HG02588 (cell line): ENCODE results near the gene SERPINB6.
"Not testable (repeated sequence)": the region's sequence is repeated elsewhere in the genome, so short reads cannot be mapped to it uniquely, and the experiment has no call there.

Experiments
- ATAC-seq: cut with Tn5 transposase; IDR thresholded peaks from one replicate; pipeline ENCODE4 v1.9.1; 2021; ENCODE audit warnings: mild to moderate bottlenecking, moderate library complexity; ENCODE audit not compliant: unreplicated experiment

The SERPINB6 gene

DNA sequence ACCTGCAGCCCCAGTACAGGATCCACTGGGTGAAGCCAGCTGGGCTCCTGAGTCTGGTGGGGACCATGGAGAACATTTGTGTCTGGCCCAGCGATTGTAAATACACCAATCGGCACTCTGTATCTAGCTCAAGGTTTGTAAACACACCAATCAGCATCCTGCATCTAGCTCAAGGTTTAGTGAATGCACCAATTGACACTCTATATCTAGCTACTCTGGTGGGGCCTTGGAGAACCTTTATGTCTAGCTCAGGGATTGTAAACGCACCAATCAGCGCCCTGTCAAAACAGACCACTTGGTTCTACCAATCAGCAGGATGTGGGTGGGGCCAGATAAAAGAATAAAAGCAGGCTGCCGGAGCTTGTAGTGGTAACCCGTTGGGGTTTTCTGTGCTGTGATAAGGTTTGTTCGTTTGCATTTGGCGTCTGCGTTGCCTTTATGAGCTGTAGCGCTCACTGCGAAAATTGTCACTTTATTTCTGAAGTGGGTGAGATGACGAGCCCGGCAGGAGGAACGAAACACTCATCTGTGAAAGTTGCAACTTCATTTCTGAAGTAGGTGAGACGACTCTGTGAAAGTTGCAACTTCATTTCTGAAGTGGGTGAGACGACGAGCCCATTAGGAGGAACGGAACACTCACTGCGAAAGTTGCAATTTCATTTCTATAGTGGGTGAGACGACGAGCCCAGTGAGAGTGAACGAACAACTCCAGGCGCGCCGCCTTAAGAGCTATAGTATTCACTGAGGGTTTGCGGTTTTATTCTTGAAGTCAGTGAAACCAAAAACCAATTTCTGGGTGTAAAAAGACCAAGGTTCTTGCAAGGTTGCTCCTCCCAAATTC, 31.1 kb downstream of the SERPINB6 start:
- peak; percentile 83 for ATAC-seq

- ATAC-seq: no peak
Measured at GRCh38 chr6:2939315-2940009, 31.9 kb downstream of the SERPINB6 start.

- no peak for ATAC-seq
Measured at GRCh38 chr6:2938632-2939083, 32.7 kb downstream of the SERPINB6 start.

GRCh38 chr6:2938004-2938631, 33.2 kb downstream of the SERPINB6 start:
- no peak for ATAC-seq

GRCh38 chr6:2937627-2938003, 33.8 kb downstream of the SERPINB6 start:
- ATAC-seq: no peak

DNA sequence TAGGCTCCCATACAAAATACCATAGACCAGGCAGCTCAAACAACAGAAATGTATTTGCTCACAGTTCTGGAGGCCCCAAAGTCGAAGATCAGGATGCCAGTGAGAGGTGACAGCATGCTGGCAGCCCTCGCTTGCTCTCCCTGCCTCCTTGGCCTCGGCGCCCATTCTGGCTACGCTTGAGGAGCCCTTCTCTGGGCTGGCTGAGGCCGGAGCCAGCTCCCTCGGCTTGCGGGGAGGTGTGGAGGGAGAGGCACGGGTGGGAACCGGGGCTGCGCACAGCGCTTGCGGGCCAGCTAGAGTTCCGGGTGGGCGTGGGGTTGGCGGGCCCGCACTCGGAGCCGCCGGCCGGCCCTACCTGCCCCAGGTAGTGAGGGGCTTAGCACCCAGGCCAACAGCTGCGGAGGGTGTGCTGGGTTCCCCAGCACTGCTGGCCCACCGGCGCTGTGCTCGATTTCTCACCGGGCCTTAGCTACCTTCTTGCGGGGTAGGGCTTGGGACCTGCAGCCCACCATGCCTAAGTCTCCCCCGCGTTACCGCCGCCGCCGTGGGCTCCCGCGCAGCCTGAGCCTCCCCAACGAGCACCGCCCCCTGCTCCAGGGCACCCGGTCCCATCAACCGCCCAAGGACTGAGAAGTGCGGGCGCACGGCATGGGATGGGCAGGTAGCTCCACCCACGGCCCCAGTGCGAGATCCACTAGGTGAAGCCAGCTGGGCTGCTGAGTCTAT, 35.6 kb downstream of the SERPINB6 start:
- ATAC-seq: no peak

GRCh38 chr6:2934057-2934456, 37.3 kb downstream of the SERPINB6 start:
- ATAC-seq: no peak

DNA sequence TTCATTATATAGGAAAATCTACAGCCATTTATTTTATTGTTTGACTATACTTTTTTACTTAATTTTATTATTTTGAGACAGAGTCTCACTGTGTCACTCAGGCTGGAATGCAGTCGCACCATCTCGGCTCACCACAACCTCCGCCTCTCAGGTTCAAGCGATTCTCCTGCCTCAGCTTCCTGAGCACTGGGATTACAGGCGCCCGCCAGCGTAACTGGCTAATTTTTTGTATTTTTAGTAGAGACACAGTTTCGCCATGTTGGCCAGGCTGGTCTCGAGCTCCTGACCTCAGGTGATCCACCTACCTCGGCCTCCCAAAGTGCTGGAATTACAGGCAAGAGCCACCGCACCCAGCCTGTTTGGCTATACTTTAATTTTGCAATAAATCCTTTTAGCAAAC, 38.5 kb downstream of the SERPINB6 start:
- not testable (repeated sequence) for ATAC-seq

DNA sequence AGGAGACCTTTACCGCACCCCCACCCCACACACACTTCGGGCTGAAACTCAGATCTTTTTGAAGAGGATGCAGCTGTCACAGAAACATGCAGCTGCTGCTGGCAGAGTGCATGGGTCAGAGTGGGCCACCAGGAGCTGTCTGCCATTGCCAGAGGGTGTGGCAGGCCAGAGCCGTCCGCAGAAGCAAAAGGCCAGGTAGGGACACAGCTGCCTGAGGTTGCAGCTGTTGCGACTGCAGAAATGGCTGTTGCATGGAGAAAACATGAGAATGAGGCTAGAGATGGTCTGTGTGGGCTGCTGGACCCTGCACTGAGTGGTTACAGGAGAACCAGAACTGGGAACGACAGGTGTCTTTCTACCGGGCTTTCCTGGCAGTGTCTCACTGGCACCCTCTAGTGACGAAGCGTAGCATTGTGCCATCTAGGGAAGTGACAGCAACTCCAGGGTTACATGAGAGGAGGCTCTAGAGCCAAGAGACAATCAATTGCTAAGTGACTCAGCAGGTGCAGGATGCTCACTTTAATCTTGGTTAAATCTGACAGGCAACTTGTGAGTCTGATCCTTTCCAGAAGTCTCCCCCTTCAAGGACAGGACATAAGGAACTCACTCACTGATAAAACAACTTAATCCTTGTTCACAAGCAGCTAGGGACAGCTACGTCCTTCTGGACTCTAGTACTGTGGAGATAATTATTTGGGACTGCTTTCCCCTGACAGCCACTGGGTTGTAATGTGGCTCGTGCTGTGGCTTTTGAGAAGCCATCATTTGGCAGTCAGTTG, 39.2 kb downstream of the SERPINB6 start:
- ATAC-seq: peak; percentile 79

DNA sequence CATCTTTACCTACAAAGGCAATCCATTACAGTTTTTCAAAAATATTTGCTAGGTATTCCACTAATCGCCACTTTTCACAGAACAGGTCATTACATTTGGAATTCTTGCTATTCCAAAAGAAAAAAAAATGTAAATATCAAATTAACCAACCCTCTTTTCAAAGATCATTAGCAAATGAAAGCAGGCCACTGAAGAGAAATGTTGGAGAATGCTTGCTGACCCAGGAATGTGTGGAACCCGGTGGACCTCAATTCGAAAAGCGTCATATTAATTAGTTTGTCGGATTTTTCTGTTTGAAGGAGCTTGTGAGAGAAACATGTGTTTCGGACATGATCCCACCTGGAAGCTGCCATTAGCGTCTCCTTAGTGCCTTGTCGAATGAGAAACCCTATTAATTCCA, 40.3 kb downstream of the SERPINB6 start:
- no peak for ATAC-seq

DNA sequence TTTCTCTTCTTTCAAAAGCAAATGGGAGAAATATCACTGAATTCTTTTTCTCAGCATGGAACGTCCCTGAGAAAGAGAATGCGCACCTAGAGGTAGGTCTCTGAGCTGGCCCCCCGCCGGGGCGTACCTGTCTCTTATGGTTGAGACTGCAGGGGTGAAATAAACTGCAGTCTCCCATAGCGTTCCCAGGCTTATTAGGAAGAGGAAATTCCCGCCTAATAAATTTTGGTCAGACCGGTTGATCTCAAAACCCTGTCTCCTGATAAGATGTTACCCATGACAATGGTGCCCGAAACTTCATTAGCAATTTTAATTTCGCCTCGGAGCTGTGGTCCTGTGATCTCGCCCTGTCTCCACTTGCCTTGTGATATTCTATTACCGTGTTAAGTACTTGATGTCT, 43.4 kb downstream of the SERPINB6 start:
- not testable (repeated sequence) for ATAC-seq

DNA sequence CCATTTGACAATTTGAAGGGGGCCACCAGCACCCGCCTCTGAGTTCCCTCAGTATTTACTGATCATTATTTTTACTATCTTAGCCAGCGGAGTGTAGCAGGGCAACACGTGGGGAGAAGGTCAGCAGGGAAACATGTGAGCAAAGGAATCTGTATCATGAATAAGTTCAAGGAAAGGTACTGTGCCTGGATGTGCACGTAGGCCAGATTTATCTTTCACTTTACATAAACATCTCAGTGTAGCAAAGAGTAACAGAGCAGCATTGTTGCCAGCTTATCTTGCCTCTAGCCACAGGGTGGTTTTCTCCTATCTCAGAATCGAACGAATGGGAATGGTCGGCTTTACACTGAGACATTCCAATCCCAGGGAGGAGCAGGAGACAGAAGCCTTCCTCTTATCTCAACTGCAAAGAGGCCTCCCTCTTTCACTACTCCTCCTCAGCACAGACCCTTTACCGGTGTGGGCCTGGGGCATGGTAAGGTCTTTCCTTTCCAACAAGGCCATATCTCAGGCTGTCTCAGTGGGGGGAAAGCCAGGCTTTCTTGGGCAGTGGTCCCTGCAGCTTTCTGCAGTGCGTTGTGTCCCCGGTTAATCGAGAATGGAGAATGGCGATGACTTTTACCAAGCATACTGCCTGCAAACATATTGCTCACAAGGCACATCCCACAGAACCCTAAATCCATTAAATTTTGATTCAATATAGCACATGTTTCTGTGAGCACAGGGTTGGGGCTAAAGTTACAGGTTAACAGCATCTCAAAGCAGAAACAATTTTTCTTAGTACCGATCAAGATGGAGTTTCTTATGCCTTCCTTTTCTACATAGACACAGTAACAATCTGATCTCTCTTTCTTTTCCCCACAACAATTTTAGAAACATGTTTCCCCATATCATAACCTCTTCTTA, 45.3 kb downstream of the SERPINB6 start:
- not testable (repeated sequence) for ATAC-seq

DNA sequence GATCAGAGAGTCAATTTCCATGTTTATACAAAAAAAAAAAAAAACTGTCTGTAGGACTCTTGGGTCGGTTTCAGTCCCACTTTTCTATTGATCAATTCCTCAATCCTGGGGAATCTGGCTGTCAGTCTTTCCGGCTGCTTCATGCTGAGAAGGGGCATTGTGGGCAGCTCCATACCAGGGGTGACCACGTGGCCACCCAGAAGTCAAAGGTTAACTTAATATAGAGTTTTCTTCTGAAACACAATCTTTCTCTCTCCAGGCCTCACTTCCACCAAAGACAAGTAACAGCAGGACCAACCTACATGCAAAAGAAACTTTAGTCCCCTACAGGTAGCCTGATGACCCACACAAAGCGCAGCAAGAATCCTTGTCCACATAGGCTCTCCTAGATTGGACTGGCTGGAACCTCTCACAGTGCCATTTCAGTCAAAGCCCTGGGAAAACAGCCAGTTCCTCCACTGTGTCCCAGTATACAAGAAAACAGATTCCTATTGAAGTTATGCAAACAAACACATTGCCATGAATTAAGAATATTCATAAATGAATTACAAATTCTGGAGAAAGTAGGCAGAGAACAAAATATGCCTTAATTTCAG, 49.7 kb downstream of the SERPINB6 start:
- no peak for ATAC-seq

DNA sequence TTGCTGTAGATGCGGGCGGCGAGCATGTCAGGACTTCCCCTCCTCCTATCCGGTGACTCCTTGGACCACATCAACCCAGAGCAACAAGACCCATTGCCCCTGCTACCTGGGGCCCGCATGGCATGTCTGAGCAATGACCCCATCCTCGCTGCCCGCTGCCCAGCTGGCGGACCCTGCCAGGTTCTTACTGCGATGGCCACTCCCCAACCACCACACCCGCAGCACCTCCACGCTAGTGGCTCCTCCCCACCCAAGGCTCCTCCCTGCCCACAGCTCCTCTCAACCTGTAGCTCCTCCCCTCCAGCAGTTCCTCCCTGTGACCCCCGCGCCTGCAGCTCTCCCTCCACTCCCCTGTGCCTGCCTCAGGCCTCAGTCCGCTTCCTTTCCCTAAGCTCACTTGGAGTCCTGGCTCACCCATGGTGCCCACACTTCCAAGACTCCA, 50.7 kb downstream of the SERPINB6 start:
- no peak for ATAC-seq

DNA sequence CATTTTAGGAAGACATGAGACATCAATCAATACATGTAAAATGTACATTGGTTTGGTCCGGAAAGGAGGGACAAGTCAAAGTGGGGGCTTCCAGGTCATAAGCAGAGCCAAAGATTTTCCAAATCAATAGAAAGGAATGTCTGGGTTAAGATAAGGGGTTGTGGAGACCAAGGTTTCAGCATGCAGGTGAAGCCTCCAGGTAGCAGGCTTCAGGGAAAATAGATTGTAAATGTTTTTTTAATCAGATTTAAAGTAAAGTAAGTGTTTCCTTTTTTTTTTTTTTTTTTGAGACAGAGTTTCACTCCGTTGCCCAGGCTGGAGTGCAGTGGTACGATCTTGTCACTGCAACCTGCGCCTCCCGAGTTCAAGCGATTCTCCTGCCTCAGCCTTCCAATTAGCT, 51.5 kb downstream of the SERPINB6 start:
- no peak for ATAC-seq

GRCh38 chr6:2919401-2919800, 52.0 kb downstream of the SERPINB6 start:
- no peak for ATAC-seq

DNA sequence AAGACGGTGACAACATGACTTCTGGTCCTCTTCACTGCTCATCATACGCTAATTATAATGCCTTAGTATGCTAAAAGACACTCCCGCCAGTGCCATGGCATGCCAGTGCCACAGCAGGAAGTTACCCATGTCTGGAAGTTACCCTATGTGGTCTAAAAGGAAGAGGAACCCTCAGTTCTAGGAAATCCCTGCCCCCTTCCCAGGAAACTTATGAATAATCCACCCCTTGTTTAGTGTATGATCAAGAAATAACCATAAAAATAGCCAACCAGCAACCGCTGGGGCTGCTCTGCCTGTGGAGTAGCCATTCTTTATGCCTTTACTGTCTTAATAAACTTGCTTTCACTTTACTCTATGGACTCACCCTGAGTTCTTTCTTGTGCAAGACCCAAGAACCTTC, 52.4 kb downstream of the SERPINB6 start:
- ATAC-seq: no peak

GRCh38 chr6:2917801-2918445, 53.4 kb downstream of the SERPINB6 start:
- ATAC-seq: no peak
